MCF 10A (cell line): Measurements from ENCODE around the gene SEPTIN1. TPM values are rescaled to one million over a fixed set of nuclear protein-coding genes. Genes with fewer than 3 reads are reported as not detected.

ENCODE experiments used
- BruUV-seq: library from RNA; stranded (reverse); fragments of 400-500 nt; replicated peaks from 2 replicates; lab custom pipeline; 2021; lab: Mats Ljungman, UMichigan
- CTCF ChIA-PET: fragments of 300-600 bp; sonication (Branson Sonifier 250); formaldehyde crosslinking; extraction: SDS; loops from one replicate; lab custom pipeline; 2021; ENCODE audit warnings: antibody characterized with exemption, inconsistent platforms; lab: Yijun Ruan, JAX
- POLR2A ChIA-PET: fragments of 300-600, 350-650 bp; sonication (Branson Sonifier 250); formaldehyde crosslinking; extraction: SDS; loops from one replicate; lab custom pipeline; 2020; ENCODE audit warnings: antibody characterized with exemption, inconsistent platforms; lab: Yijun Ruan, JAX
- DNase-seq: peaks from one replicate; pipeline ENCODE4 v3.0.0-alpha.2; 2018; ENCODE audit not compliant: unreplicated experiment
- H3K27ac Mint-ChIP-seq: one replicate; pipeline ENCODE4 v1.8.0; 2022; ENCODE audit warnings: mild to moderate bottlenecking, low read depth, mixed read lengths; ENCODE audit not compliant: unreplicated experiment
- H3K27me3 Mint-ChIP-seq: one replicate; pipeline ENCODE4 v1.8.0; 2022; ENCODE audit warnings: mixed read lengths; ENCODE audit not compliant: insufficient read depth, unreplicated experiment
- H3K36me3 Mint-ChIP-seq: one replicate; pipeline ENCODE4 v1.8.0; 2022; ENCODE audit warnings: mild to moderate bottlenecking, moderate library complexity, mixed read lengths; ENCODE audit not compliant: insufficient read depth, unreplicated experiment
- H3K4me1 Mint-ChIP-seq: one replicate; pipeline ENCODE4 v1.8.0; 2022; ENCODE audit warnings: mixed read lengths; ENCODE audit not compliant: insufficient read depth, unreplicated experiment
- H3K4me3 Mint-ChIP-seq: one replicate; pipeline ENCODE4 v1.8.0; 2022; ENCODE audit warnings: mild to moderate bottlenecking, moderate library complexity, mixed read lengths; ENCODE audit not compliant: unreplicated experiment
- H3K9me3 Mint-ChIP-seq: one replicate; pipeline ENCODE4 v1.8.0; 2022; ENCODE audit warnings: mixed read lengths; ENCODE audit not compliant: unreplicated experiment
- CTCF ChIP-seq: fragments of 200-600 bp; IDR thresholded peaks from one replicate; pipeline ENCODE4 v1.8.0; 2022; ENCODE audit warnings: antibody characterized with exemption, mild to moderate bottlenecking; ENCODE audit not compliant: unreplicated experiment
- intact Hi-C: fragments of 100-400 bp; cut with micrococcal nuclease; formaldehyde crosslinking; loops from 2 replicates; pipeline ENCODE4 v1.14.1; 2022
- total RNA-seq: library from RNA; stranded (reverse); gene quantifications from 2 replicates; pipeline ENCODE4 v1.2.3, GENCODE V29; 2022

The SEPTIN1 gene
- total RNA-seq, 1 experiment from 2014 or later, result 1.7 TPM

- Mint-ChIP-seq H3K27me3 (peaks cover 11% of the 10 kb centered on the region), H3K27ac (no peak overlapping the region), H3K36me3 (peaks cover 17% of the 10 kb centered on the region), H3K4me3 (peak overlapping the region; percentile 81), H3K9me3 (no peaks in the 10 kb centered on the region), H3K4me1 (peaks cover 21% of the 10 kb centered on the region)
- POLR2A ChIA-PET, result interaction anchor here (0.6 to 6.0 kb wide), 21 partner anchors 8 to 1458 kb away, joined by 3 to 66 read pairs (median 8); partner anchors contain the start of genes ALDOA, DCTPP1, NFATC2IP and SEPTIN1
- TF ChIP-seq CTCF, result no peak
- CTCF ChIA-PET, result interaction anchor here (0.6 to 2.8 kb wide), 12 partner anchors 9 to 751 kb away, joined by 3 to 13 read pairs (median 4); partner anchors contain the start of genes CD2BP2 and ZNF48
- peak; percentile 16 for DNase-seq
- BruUV-seq, result TSS peak; percentile 44
- intact Hi-C loops, result loop anchor here (2.0 to 10.0 kb wide), 3 partner anchors 39 to 313 kb away; partner anchors contain the start of genes MAPK3, TBX6 and YPEL3
Measured at GRCh38 chr16:30407804-30408534, 25.6 kb upstream of the SEPTIN1 start.

- H3K4me1 Mint-ChIP-seq, result peaks cover 19% of the 10 kb centered on the region
- no peak for TF ChIP-seq CTCF
- H3K27ac Mint-ChIP-seq, result peak within 1 kb of the TSS; percentile 33
- peak within 1 kb of the TSS; percentile 81 for H3K4me3 Mint-ChIP-seq
- DNase-seq, result peak; percentile 93
- no peaks in the 10 kb centered on the region for H3K9me3 Mint-ChIP-seq
- peaks cover 14% of the 10 kb centered on the region for H3K36me3 Mint-ChIP-seq
- ChIA-PET CTCF (interaction anchor here (0.6 to 1.7 kb wide), 4 partner anchors 16 to 222 kb away, joined by 3 to 9 read pairs (median 4); partner anchors contain the start of gene CD2BP2), POLR2A (interaction anchor here (0.5 to 6.0 kb wide), 22 partner anchors 8 to 1457 kb away, joined by 3 to 66 read pairs (median 6); partner anchors contain the start of genes ALDOA, DCTPP1, NFATC2IP and SEPTIN1)
- peaks cover 11% of the 10 kb centered on the region for H3K27me3 Mint-ChIP-seq
- intact Hi-C loops, result loop anchor here (5.0 to 10.0 kb wide), 2 partner anchors 285 to 312 kb away; partner anchors contain the start of genes MAPK3, TBX6 and YPEL3
- BruUV-seq, result TSS peak; percentile 92
Measured at GRCh38 chr16:30407102-30407803, 24.9 kb upstream of the SEPTIN1 start, which contains the start of gene ZNF771. TSS of gene ZNF771 (plus strand) at chr16:30407606. CDS start at chr16:30408054, 448 bp downstream.

GRCh38 chr16:30406795-30407101, 24.4 kb upstream of the SEPTIN1 start:
- BruUV-seq, result no TSS peak
- H3K27ac Mint-ChIP-seq, result peak overlapping the region; percentile 33
- peaks cover 10% of the 10 kb centered on the region for H3K36me3 Mint-ChIP-seq
- H3K27me3 Mint-ChIP-seq, result peaks cover 11% of the 10 kb centered on the region
- CTCF ChIA-PET, result interaction anchor here (0.6 to 1.4 kb wide), 5 partner anchors 12 to 223 kb away, joined by 3 to 8 read pairs (median 6); partner anchors contain the start of gene ZNF48
- POLR2A ChIA-PET, result interaction anchor here (0.5 to 6.0 kb wide), 17 partner anchors 9 to 287 kb away, joined by 3 to 66 read pairs (median 8); partner anchors contain the start of genes DCTPP1, SEPTIN1, TBC1D10B and ZNF48
- peaks cover 15% of the 10 kb centered on the region for H3K4me1 Mint-ChIP-seq
- no peak for TF ChIP-seq CTCF
- peak overlapping the region; percentile 81 for H3K4me3 Mint-ChIP-seq
- no peaks in the 10 kb centered on the region for H3K9me3 Mint-ChIP-seq
- no peak for DNase-seq
- intact Hi-C loops, result loop anchor here (5.0 to 10.0 kb wide), 2 partner anchors 284 to 312 kb away; partner anchors contain the start of genes MAPK3, TBX6 and YPEL3
